GM21423 (cell line): ENCODE results near the gene FLVCR2.

ENCODE experiments used
- ATAC-seq: cut with Tn5 transposase; IDR thresholded peaks from one replicate; pipeline ENCODE4 v1.9.1; 2021; ENCODE audit warnings: mild to moderate bottlenecking, moderate library complexity; ENCODE audit not compliant: unreplicated experiment

FLVCR2 gene

DNA sequence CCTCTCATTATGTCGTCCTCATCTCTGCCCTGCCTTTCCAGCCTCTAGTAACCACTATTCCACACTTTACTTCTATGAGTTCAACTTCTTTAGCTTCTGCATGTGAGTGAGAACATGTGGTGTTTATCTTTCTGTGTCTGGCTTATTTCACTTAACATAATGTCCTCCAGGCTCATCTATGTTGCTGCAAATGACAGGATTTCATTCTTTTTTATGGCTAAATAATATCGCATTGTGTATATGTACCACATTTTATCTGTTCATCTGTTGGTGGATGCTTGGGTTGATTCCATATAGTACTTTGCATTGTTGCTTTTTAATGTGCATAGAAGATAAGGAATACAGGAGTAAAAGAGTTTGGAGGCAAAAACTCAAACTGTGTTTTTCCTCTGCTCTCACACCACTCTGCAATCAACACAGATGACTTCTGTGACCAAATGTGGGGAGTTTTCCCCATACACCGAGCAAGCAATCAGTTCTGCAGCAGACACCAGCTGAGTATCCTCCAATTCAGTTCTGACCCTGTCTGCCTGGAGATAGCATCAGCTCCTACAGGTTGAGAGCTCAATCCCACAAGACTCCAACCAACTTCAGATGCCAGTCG is 24.6 kb upstream of the FLVCR2 start:
- no peak for ATAC-seq

DNA sequence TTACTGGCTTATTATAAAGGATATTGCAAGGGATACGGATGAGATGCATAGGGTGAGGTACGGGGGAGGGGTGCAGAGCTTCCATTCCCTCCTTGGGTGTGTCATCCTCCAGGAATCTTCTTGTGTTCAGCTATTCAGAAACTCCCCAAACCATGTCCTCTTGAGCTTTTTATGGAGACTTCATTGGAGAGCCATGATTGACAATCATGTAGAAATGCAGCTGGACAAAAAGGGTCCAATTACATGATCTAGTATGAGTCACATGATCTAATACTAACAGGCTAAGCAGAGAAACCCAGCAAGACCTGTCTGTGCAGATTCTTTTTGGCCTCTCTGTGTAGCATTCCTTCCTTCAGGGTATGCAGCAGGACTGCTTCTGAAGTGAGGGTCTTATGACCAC is 23.9 kb upstream of the FLVCR2 start:
- no peak for ATAC-seq

DNA sequence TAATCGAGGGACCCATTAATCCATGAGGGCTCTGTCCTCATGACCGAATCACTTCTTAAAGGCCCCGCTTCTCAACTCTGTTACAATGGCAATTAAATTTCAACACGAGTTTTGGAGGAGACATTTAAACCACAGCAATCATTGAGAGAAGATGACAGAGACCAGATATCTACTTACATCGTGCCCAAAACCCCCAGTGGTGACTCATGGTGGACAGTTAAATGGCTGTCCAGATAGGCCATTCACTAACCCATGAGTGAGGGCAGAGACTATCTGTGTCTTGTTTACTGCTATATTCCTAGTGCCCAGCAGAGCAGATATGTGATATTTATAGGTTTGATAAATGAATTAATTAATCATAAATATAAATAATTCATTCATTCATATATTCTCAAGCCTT is 20.0 kb upstream of the FLVCR2 start:
- no peak for ATAC-seq

DNA sequence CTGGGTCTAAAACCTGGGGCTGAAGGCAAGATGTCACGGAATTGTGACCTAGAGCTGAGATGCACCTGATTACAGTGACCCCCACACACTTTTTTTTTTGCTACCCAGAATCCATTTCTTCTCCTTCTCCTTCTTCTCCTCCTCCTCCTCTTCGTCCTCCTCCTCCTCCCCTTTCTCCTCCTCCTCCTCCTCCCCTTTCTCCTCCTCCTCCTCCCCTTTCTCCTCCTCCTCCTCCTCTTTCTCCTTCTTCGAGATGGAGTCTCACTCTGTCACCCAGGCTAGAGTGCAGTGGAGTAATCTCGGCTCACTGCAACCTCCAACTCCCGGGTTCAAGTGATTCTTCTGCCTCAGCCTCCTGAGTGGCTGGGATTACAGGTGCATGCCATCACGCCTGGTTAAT is 19.4 kb upstream of the FLVCR2 start:
- no peak for ATAC-seq

DNA sequence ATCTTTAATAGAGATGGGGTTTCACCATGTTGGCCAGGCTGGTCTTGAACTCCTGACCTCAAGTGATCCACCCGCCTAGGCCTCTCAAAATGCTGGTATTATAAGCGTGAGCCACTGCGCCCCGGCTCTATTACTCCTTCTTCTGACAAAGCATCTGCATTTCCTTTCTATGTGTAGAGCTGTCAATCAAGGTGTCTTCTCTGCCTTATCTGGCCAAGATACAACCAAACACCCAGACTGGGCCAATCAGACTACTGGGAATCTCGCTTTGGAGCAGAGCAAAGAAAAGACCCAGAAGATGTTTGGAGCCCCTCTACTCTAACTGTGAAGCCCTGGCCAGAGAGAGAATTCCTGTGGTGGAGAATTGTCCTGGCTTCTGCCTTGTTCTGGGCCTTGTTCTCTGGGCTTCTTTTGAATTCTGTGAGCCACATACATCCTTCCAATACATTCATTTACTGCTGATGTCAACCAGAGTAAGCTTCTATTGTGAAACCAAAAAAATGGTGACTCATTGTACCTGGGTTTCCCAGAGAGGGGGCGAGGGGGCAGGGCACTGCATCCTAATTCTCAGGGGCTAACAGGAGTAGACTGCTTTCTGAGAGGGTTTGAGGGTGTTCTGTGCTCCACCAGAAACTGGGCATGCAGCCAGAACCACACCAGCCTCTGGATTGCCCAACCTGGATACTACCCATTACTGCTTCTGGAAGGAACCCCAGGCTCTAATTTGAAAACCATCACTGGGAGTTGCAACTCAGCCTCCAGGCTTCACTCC is 18.8 kb upstream of the FLVCR2 start:
- ATAC-seq = peak; percentile 51

DNA sequence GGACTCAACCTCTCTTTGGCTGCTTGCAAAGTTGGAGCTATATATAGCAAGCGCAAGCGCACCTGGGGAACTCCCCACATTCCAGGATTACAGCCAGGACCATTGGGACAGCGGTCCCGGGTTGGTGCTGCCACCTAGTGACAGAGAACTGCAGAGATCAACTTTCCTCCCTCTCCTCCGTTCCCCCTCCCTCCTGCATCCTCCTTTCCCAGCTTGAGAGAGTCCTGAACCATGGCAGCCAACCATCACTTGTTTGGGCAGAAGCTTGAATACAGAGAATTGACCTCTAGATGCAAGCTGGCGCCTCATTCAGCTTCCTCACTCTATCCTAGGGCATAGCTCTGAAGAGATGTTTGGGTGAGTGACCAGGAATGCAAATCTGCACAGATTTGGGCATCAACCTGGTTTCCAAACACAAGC is 17.4 kb upstream of the FLVCR2 start:
- no peak for ATAC-seq

DNA sequence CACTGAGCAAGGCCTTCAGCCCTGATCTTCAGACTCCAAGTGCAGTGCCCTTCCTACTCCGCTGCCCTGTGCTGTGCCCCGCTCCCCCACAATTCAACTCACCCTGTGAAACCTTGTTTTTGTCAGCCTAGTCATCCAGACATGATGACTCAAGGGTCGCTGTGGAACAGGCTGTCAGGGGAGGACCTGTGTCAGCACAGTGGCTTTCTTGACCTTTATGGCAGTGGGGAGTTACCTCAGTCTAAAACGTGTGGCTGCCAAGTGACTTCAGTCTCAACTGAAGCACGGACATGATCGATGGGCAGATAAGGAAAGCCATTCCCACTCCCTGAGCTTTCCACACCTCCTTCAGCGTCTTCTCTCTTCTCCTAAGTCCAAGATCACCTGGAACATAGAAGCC is 16.3 kb upstream of the FLVCR2 start:
- ATAC-seq = no peak

DNA sequence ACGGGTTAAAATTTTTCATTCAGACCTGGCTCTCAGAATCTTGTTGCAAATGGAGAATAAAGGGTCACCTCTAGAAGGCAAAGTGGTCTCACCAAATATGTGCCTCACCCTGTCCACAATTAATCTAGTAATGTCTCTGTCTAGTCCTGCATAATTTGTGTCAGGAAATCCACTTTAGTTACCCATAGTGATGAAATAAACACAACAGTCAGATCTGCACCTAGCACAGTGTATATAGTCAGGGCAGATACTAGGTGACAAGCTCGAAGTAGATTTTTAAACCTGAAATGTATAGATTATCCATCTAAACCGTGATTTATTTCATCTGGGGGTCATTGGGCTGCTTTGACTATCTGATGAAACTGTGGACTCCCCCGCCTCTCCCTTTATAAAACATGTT is 15.9 kb upstream of the FLVCR2 start:
- ATAC-seq = no peak

DNA sequence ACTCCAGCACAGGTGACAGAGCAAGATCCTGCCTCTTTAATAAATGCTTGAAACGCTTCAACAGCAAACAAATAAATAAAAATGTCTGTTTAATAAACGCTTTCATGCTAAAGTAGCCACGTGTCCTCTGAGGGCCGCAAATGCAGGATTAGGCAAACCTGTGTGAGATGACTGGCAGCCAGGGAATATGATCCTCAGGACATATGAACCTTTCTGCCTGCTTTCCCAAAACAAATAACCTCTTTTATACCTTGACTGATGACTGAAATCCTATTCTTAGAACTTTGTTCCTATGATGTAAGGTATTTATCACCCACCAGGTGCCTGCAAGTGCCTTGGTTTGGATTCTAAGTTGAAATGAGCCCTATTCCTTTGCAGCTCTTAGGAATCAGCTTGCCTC is 14.5 kb upstream of the FLVCR2 start:
- no peak for ATAC-seq

DNA sequence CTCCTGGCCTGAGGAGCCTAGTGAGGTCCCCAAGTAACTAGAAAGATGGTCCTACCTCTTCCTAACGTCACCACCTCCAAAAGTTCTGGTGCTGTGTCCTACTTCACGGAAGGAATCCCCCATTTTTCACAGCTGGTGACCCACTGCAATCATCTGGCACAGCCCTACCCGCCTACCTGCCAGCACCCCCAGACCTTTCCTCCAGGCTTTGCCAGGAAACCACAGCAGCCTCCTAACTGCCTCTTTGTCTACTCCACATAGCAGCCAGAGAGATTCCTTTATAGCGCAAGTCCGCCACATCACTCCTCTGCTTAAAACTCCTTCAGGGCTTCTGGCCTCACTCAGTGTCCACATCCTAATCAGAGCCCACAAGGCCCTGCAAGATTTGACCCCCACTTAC is 13.4 kb upstream of the FLVCR2 start:
- no peak for ATAC-seq

DNA sequence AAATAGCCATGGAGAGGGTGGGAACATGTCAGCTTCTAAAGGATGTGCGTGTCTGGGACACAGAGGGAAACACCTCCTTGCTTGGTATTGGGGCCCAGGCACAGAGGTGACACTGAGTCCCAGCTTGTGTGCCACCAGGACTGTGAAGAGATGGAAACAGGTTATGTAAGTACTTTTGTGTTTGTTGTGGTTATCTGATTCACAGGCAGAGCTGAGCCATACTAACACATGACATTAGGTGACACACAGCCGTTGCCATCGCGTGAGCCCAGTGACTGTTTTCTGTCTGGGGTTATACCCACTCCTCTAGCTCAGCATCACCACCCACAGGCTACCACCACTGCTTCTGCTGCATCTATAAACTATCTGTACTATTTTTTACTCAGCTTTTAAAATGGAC is 12.1 kb upstream of the FLVCR2 start:
- no peak for ATAC-seq

DNA sequence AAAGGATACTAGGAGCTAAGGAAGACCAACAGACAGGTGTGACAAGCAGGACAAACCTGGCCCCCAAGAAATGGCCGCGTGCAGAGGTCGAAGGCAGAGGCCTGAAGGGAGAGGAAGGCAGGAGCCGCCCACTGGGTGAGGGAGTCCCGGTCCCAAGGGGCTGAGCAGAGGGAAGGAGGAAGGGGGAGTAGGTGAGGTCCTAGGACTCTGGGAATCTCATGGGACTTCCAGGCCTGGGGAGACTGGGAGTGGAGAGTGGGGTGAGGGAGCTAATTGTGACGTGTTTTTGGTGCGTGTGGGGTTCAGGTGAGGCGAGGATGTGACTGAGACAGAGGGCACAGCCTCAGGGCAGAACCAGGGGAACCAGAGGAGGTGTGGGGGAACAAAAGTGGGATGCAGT is 11.7 kb upstream of the FLVCR2 start:
- ATAC-seq = no peak

DNA sequence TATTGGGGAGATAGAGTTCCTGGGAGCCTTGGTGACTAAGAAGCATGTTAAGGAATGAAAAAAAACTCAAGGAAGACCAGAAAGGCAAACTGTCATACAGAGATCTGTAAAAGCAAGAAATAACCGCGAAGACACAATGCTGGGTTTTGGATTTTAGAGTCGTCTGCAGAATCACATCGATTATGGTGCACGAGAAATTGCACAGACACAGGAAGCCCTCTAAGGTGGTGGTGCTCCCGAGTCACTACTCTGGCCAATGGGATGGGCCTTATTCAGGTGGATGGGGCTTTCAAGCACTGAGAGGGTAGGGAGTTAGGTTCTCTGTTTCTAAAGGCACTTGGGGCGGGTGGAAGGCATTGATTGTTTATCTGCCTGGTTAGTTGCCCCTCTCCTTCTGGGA is 10.3 kb upstream of the FLVCR2 start:
- ATAC-seq = no peak

DNA sequence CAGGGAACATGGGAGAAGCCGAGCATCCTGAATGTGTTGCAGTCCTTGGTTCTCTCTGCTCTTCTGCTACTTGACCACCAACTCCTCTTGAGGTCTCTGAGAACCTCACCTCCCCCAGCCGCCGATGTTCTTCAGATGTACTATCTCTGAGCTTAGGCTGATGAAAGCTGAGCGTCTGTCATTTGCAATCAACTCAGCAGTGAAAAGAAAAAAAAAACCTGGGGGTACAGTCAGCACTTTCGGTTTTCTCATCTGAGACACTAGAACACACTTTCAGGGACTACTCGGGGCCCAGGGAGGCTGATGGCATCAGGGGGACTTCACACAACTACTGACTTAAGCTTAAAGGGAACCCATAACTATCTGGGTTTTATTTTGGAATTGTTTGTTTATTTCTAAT is 9.6 kb upstream of the FLVCR2 start:
- no peak for ATAC-seq

DNA sequence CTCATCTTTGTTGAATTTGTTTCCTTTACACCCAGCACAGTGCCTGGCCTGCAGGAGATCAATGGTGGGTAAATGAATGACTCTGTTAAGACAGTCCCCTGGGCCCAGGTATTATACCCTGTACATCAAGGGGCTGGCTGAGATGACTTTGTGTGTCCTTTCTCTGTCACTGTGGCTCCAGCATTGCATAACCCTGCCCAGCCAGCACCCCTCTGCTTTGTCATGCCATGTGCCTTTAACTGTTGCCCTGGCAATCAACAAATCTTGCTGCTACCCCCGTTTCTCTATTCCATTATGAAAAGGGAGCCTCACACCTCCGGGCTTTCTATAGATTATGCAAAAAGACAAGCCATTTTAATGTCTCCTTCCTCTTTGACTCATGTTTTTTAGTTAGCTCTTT is 7.6 kb upstream of the FLVCR2 start:
- no peak for ATAC-seq

DNA sequence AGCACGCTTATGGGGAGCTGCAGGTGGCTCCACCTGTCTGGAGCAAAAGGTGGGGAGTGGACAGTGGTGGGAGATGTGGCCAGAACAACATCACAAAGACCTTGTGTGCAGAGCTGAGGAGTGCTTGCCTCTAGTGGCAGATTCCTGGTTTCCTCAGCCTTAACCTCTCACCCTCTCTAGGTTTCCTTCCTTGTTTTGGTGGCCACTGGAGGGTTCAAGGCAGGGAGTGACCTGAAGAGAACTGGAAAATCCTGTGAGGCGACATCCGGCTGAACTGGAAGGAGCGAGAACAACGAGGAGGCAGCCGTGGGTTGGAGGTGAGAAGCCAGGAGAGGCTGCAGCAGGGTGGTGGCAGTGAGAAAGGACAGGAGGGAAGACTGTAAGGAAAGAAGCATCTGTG is 6.3 kb upstream of the FLVCR2 start:
- ATAC-seq = no peak

DNA sequence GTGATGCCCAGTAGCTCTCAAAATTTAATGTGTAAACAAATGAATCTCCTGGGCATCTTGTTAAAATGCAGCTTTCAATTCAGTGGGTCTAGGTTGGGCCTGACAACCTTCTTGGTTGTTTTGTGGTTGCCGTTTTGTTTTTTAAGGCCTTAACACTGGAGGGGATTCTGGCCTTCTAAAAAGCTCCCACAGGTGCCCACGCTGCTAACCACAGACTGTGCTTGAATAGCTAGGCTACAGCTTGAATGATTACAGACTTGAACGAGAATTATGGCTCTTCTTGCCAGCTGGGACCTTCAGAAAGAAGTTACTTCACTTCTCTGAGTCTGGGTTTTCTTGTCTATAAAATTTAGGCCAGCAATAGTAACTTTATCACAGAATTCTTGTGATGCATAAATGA is 1.3 kb upstream of the FLVCR2 start:
- no peak for ATAC-seq

DNA sequence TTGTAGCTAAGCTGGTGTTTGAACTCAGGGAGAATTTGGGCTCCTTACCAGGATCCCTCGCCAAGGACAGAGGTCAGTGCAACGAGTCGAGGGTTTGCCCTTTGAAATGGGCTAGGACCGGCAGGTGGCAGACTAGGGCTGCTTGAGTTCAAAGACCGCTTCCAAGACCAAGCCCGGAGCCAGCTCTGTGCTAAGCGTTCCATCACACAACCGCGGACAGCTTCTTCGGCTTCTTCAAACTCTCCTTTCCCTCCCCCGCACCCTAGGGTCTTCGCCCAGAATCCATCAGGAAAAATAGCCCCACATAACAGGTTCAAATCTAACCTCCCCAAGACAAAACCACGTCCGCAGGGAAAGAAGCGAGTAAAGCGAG is 705 bp upstream of the FLVCR2 start:
- peak; percentile 79 for ATAC-seq

DNA sequence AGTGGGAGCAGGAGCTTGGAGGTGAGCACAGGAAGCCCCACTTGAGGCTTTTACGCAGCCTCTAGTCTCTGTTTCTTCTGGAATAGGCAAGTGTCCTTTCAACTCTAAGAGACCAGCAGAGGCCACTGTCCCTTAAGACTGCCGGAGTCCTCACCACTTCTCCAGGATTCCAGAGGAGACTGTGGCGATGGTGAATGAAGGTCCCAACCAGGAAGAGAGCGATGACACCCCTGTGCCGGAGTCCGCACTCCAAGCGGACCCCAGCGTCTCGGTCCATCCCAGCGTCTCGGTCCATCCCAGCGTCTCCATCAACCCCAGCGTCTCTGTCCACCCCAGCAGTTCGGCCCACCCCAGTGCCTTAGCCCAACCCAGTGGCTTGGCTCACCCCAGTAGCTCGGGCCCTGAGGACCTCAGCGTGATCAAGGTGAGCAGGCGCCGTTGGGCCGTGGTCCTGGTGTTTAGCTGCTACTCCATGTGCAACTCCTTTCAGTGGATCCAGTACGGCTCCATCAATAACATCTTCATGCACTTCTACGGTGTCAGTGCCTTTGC is 442 bp downstream of the FLVCR2 start:
- no peak for ATAC-seq

DNA sequence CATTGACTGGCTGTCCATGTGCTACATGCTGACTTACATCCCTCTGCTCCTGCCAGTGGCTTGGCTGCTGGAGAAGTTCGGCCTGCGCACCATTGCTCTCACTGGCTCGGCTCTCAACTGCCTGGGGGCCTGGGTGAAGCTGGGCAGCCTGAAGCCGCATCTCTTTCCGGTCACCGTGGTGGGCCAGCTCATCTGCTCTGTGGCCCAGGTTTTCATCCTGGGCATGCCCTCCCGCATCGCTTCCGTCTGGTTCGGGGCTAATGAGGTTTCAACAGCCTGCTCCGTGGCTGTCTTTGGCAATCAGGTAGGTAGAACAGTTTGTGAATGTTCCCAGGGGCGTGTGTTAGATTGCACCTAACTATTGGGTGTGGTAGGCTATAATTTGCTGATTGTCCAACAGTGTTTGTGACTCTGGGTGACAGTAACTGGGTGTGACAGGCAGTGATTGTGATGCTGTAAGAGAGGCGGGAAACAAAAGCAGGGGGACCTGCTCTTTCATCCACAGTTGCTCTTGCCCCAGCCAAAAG is 981 bp downstream of the FLVCR2 start:
- no peak for ATAC-seq

DNA sequence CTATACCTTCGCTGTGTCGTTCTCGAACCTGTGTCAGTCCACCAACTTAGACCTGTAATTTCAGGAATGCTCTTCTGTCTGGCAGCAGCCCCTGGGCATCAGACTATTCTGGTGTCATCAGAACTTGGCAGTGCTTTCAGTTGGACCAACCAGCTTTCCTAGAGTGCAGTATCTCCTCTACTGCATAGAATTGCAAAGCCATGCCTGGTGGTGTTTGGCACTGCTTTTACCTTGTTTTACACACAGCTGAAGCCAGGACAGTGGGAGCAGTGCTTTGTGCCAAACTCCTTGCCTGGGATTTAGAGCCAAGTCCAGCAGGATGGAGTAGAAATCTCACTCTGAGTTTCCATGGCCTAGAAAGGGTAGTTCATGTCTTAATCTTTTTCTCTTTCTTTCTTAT is 1.5 kb downstream of the FLVCR2 start:
- no peak for ATAC-seq

DNA sequence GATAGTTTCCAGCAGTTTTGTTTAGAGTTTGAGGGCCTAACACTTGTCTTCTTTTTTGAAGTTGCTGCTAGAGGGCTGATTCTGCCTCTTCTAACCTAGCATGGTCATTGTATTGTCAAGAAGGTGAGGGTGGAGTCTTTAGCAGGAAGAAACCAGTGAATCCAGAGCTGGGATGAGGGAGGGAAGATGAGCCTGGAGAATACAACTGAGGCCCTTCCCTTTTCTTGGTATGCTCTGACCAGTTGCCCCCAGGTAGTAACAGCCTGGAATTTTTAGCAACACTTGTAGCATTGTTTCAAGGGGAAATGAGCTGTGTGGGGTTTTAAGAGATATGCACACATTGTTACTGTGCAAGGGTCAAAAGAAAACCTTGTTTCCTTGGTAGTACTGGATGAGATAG is 9.0 kb downstream of the FLVCR2 start:
- no peak for ATAC-seq
